Astrocyte (in vitro differentiated cells and primary cell): ENCODE measurements around the gene SMOC2. TPM values are rescaled to one million over a fixed set of nuclear protein-coding genes. Genes with fewer than 3 reads are reported as not detected.

Experiments used
- DNase-seq: peaks from one replicate; pipeline ENCODE4 v3.0.0-alpha.2; 2010; ENCODE audit warnings: low read depth
- FAIRE-seq: peaks from 2 replicates; lab custom pipeline; 2011; peaks lifted over from hg19 to GRCh38; lab: Jason Lieb, UNC
- H2AFZ ChIP-seq: 2 replicates; pipeline ENCODE4 v1.6.0; 2012; ENCODE audit warnings: low read depth, low read length, inconsistent platforms
- H3K27ac ChIP-seq: 2 replicates; pipeline ENCODE4 v1.5.1; 2011; ENCODE audit warnings: low read depth, low read length, inconsistent platforms
- H3K27me3 ChIP-seq: 2 replicates; pipeline ENCODE4 v1.6.0; 2011; ENCODE audit warnings: low read length, inconsistent platforms; ENCODE audit not compliant: insufficient read depth
- H3K36me3 ChIP-seq: 2 replicates; pipeline ENCODE4 v1.5.1; 2011; ENCODE audit warnings: low read length, inconsistent platforms; ENCODE audit not compliant: insufficient read depth
- H3K4me1 ChIP-seq: 2 replicates; pipeline ENCODE4 v1.5.1; 2011; ENCODE audit warnings: low read length, inconsistent platforms; ENCODE audit not compliant: insufficient read depth
- H3K4me2 ChIP-seq: 2 replicates; pipeline ENCODE4 v1.6.0; 2012; ENCODE audit warnings: low read length, inconsistent platforms
- H3K4me3 ChIP-seq: 2 replicates; pipeline ENCODE4 v1.5.1; 2011; ENCODE audit warnings: low read depth, mild to moderate bottlenecking, low read length, inconsistent platforms; ENCODE audit not compliant: insufficient read depth
- H3K79me2 ChIP-seq: 2 replicates; pipeline ENCODE4 v1.6.0; 2012; ENCODE audit warnings: mild to moderate bottlenecking, low read length, inconsistent platforms; ENCODE audit not compliant: insufficient read depth
- H3K9ac ChIP-seq: 2 replicates; pipeline ENCODE4 v1.6.0; 2012; ENCODE audit warnings: mild to moderate bottlenecking, low read length, inconsistent platforms
- H3K9me3 ChIP-seq: 2 replicates; pipeline ENCODE4 v1.5.1; 2012; ENCODE audit warnings: low read depth, mild to moderate bottlenecking, low read length, inconsistent platforms; ENCODE audit not compliant: insufficient read depth
- H4K20me1 ChIP-seq: 2 replicates; pipeline ENCODE4 v1.6.0; 2012; ENCODE audit warnings: low read length, inconsistent platforms; ENCODE audit not compliant: insufficient read depth
- H3K27ac Mint-ChIP-seq: one replicate; pipeline ENCODE4 v1.8.0; 2021; ENCODE audit warnings: mild to moderate bottlenecking, mixed read lengths; ENCODE audit not compliant: unreplicated experiment
- H3K27me3 Mint-ChIP-seq: one replicate; pipeline ENCODE4 v1.8.0; 2021; ENCODE audit warnings: low read depth, mixed read lengths; ENCODE audit not compliant: unreplicated experiment
- H3K36me3 Mint-ChIP-seq: one replicate; pipeline ENCODE4 v1.8.0; 2021; ENCODE audit warnings: low read depth, mixed read lengths; ENCODE audit not compliant: unreplicated experiment
- H3K4me1 Mint-ChIP-seq: one replicate; pipeline ENCODE4 v1.8.0; 2021; ENCODE audit warnings: low read depth, mixed read lengths; ENCODE audit not compliant: unreplicated experiment
- H3K4me3 Mint-ChIP-seq: one replicate; pipeline ENCODE4 v1.8.0; 2021; ENCODE audit warnings: mild to moderate bottlenecking, moderate library complexity, mixed read lengths; ENCODE audit not compliant: unreplicated experiment
- H3K9me3 Mint-ChIP-seq: one replicate; pipeline ENCODE4 v1.8.0; 2021; ENCODE audit warnings: mild to moderate bottlenecking, mixed read lengths; ENCODE audit not compliant: unreplicated experiment
- EZH2 ChIP-seq: IDR thresholded peaks from 2 replicates; pipeline ENCODE4 v1.6.1; 2012; ENCODE audit warnings: mild to moderate bottlenecking, low read length, inconsistent platforms; ENCODE audit not compliant: insufficient read depth
- total RNA-seq: library from RNA; stranded (reverse); gene quantifications from 2 replicates; pipeline ENCODE4 v1.2.1, GENCODE V29; 2021
- TF ChIP-seq, protein P1 (sequence below): IDR thresholded peaks from 2 replicates; pipeline ENCODE4 v1.5.1; 2011; ENCODE audit warnings: low read depth, mild to moderate bottlenecking, inconsistent platforms, low read length, moderate library complexity; ENCODE audit not compliant: insufficient read depth

Gene SMOC2
- total RNA-seq, 1 donor from 2014 or later = 0.93 TPM

DNA sequence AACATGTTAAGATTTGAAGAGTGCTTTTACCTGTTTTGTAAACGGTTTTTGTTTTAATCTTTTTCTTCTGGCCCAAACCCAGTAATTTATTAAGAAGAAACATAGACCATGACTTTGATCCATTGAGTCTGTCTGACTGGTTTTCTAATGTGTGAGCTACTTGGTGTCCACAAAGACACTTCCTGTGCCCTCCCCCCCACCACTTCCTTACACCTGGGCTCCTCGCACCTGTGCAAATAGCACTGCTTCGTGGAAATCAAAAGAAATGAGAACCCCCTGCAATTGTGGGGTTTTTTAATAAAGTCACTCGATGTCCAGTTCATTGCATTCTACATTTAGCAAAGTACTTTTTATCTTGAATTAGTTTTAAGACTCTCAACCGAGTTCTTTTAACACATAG is 65.5 kb downstream of the SMOC2 start:
- TF ChIP-seq, protein P1, sequence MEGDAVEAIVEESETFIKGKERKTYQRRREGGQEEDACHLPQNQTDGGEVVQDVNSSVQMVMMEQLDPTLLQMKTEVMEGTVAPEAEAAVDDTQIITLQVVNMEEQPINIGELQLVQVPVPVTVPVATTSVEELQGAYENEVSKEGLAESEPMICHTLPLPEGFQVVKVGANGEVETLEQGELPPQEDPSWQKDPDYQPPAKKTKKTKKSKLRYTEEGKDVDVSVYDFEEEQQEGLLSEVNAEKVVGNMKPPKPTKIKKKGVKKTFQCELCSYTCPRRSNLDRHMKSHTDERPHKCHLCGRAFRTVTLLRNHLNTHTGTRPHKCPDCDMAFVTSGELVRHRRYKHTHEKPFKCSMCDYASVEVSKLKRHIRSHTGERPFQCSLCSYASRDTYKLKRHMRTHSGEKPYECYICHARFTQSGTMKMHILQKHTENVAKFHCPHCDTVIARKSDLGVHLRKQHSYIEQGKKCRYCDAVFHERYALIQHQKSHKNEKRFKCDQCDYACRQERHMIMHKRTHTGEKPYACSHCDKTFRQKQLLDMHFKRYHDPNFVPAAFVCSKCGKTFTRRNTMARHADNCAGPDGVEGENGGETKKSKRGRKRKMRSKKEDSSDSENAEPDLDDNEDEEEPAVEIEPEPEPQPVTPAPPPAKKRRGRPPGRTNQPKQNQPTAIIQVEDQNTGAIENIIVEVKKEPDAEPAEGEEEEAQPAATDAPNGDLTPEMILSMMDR = no peak
- TF ChIP-seq EZH2 = no peak
- H3K36me3 ChIP-seq = no peaks in the 10 kb centered on the region
- H3K27ac ChIP-seq = no peak overlapping the region
- Mint-ChIP-seq H3K36me3 (no peaks in the 10 kb centered on the region), H3K4me1 (no peaks in the 10 kb centered on the region), H3K27me3 (peaks cover 49% of the 10 kb centered on the region), H3K4me3 (no peak overlapping the region), H3K9me3 (no peaks in the 10 kb centered on the region), H3K27ac (no peak overlapping the region)
- H3K79me2 ChIP-seq = no peaks in the 10 kb centered on the region
- H3K4me1 ChIP-seq = no peaks in the 10 kb centered on the region
- DNase-seq (no peak), FAIRE-seq (no peak)
- no peaks in the 10 kb centered on the region for H3K9me3 ChIP-seq
- no peak overlapping the region for H3K4me2 ChIP-seq
- no peaks in the 10 kb centered on the region for H4K20me1 ChIP-seq
- H3K4me3 ChIP-seq = no peak overlapping the region
- H2AFZ ChIP-seq = no peak overlapping the region
- no peaks in the 10 kb centered on the region for H3K27me3 ChIP-seq
- H3K9ac ChIP-seq = no peak overlapping the region

GRCh38 chr6:168507297-168507696 is 66.3 kb downstream of the SMOC2 start:
- Histone ChIP-seq H3K9me3 (no peaks in the 10 kb centered on the region), H4K20me1 (no peaks in the 10 kb centered on the region), H3K4me3 (no peak overlapping the region), H3K36me3 (no peaks in the 10 kb centered on the region), H3K4me1 (no peaks in the 10 kb centered on the region), H3K9ac (no peak overlapping the region), H3K27me3 (no peaks in the 10 kb centered on the region), H3K79me2 (no peaks in the 10 kb centered on the region), H2AFZ (no peak overlapping the region), H3K4me2 (no peak overlapping the region), H3K27ac (no peak overlapping the region)
- Mint-ChIP-seq H3K4me1 (no peaks in the 10 kb centered on the region), H3K36me3 (no peaks in the 10 kb centered on the region), H3K27me3 (peaks cover 42% of the 10 kb centered on the region), H3K4me3 (no peak overlapping the region), H3K27ac (no peak overlapping the region), H3K9me3 (no peaks in the 10 kb centered on the region)
- TF ChIP-seq, protein P1 = no peak
- no peak for TF ChIP-seq EZH2
- DNase-seq = no peak
- no peak for FAIRE-seq

DNA sequence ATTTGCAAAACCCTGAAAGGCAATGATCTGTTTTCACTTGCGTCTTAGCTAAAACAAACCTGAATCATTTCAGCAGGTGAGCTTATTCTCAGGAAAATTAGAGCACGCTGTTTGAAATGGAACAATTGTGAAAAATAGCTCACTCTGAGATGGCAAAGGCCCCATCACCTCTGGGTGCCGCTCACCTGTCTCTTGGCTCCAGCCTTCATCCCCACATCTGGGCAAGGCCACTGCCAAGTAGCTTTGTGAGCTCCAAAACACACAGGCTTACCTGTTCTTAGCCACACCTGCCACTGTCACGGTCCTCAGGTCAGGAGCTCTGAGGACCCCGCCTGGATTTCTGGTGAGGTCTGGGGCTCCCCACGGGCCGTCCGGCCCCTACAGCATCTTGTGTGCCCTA is 66.7 kb downstream of the SMOC2 start:
- Mint-ChIP-seq H3K9me3 (no peaks in the 10 kb centered on the region), H3K4me1 (no peaks in the 10 kb centered on the region), H3K4me3 (no peak overlapping the region), H3K27ac (no peak overlapping the region), H3K27me3 (peaks cover 43% of the 10 kb centered on the region), H3K36me3 (no peaks in the 10 kb centered on the region)
- H3K27ac ChIP-seq = no peak overlapping the region
- H3K9me3 ChIP-seq = no peaks in the 10 kb centered on the region
- no peaks in the 10 kb centered on the region for H3K4me1 ChIP-seq
- H2AFZ ChIP-seq = no peak overlapping the region
- FAIRE-seq (no peak), DNase-seq (no peak)
- TF ChIP-seq, protein P1 = no peak
- TF ChIP-seq EZH2 = no peak
- H3K79me2 ChIP-seq = no peaks in the 10 kb centered on the region
- H4K20me1 ChIP-seq = no peaks in the 10 kb centered on the region
- H3K27me3 ChIP-seq = no peaks in the 10 kb centered on the region
- no peak overlapping the region for H3K4me2 ChIP-seq
- H3K9ac ChIP-seq = no peak overlapping the region
- H3K4me3 ChIP-seq = no peak overlapping the region
- no peaks in the 10 kb centered on the region for H3K36me3 ChIP-seq
